NT2/D1 (cell line): ENCODE results near the gene FAM184A.

Source experiments
- SUZ12 ChIP-seq: IDR thresholded peaks from 2 replicates; pipeline ENCODE4 v1.6.1; 2011; ENCODE audit not compliant: insufficient read length, insufficient read depth; ENCODE audit errors: extremely low read depth
- YY1 ChIP-seq: IDR thresholded peaks from 2 replicates; pipeline ENCODE4 v1.6.1; 2011; ENCODE audit not compliant: insufficient read length, insufficient read depth
- ZNF274 ChIP-seq: IDR thresholded peaks from 2 replicates; pipeline ENCODE4 v1.6.1; 2011; ENCODE audit warnings: mild to moderate bottlenecking, low read depth, low read length

DNA sequence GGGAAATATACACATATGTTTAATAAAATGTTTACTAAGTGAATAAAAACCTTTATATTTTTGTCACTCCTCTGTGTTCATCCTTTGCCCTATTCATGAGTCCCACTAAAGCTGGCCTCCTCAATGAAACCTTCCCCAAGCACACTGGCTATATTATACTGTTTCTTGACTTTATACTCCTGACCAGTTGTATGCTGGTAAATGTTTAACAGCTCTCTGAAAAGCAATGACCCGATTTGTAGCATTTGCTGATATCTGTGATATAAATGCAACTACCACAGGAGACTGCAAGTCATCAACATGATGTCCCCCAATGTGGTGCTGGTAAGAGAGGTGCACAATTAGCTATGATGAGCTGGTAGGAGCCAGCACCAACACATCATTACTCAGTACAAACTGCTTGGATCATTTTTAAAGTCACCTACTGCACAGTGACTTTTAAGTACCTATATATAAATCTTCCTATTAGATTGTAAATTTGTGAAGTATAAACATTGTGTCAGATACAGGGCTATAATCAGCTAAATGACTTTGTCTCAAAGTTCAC lies 78.9 kb downstream of the FAM184A start:
- TF ChIP-seq ZNF274 (no peak), YY1 (no peak), SUZ12 (no peak)
